HCT116 (cell line): ENCODE data around the gene HCST.

Source experiments
- CEBPB ChIP-seq: IDR thresholded peaks from 2 replicates; pipeline ENCODE4 v1.6.1; 2012; ENCODE audit warnings: low read depth
- CTCF ChIP-seq, 3 experiments: fragments of 200-600 bp in 1 of 3; sonication (generic) in 1 of 3; IDR thresholded peaks in 2 of 3; conservative IDR thresholded peaks in 1 of 3; 2 replicates each; pipeline ENCODE4 v1.5.1; 2012 to 2017; ENCODE audit warnings: low read depth in 2 of 3, low read length in 2 of 3, antibody characterized with exemption in 1 of 3, borderline replicate concordance in 1 of 3, control low read depth in 1 of 3, mild to moderate bottlenecking in 1 of 3, mixed read lengths in 1 of 3, mixed run types in 1 of 3, moderate library complexity in 1 of 3; ENCODE audit not compliant: insufficient read depth in 1 of 3
- EGR1 ChIP-seq: IDR thresholded peaks from 2 replicates; pipeline ENCODE4 v1.6.1; 2012; ENCODE audit warnings: low read depth
- ELF1 ChIP-seq: IDR thresholded peaks from 2 replicates; pipeline ENCODE4 v1.6.1; 2012; ENCODE audit warnings: low read depth, borderline replicate concordance
- EZH2 ChIP-seq: fragments of 200-600 bp; sonication (generic); IDR thresholded peaks from 2 replicates; pipeline ENCODE4 v1.6.1; 2017; ENCODE audit warnings: antibody characterized with exemption, mixed run types
- JUND ChIP-seq: IDR thresholded peaks from 2 replicates; pipeline ENCODE4 v1.6.1; 2012
- MAX ChIP-seq: IDR thresholded peaks from 2 replicates; pipeline ENCODE4 v1.6.1; 2012
- POLR2A ChIP-seq: IDR thresholded peaks from 2 replicates; pipeline ENCODE4 v1.7.0; 2011; ENCODE audit warnings: borderline replicate concordance; ENCODE audit not compliant: insufficient read depth, insufficient read length; ENCODE audit errors: extremely low read depth
- POLR2AphosphoS5 ChIP-seq: IDR thresholded peaks from 2 replicates; pipeline ENCODE4 v1.6.1; 2011; ENCODE audit warnings: mild to moderate bottlenecking, low read depth, low read length, moderate library complexity
- RAD21 ChIP-seq: IDR thresholded peaks from 2 replicates; pipeline ENCODE4 v1.6.1; 2012; ENCODE audit warnings: low read depth, mild to moderate bottlenecking
- SIN3A ChIP-seq: IDR thresholded peaks from 2 replicates; pipeline ENCODE4 v1.6.1; 2012; ENCODE audit warnings: low read depth
- TCF7L2 ChIP-seq: IDR thresholded peaks from 2 replicates; pipeline ENCODE4 v1.7.0; 2011; ENCODE audit warnings: borderline replicate concordance, inconsistent platforms; ENCODE audit not compliant: insufficient read depth, insufficient read length; ENCODE audit errors: extremely low read depth
- ZNF274 ChIP-seq: fragments of 200-500 bp; sonication (Bioruptor generic); IDR thresholded peaks from 2 replicates; pipeline ENCODE4 v1.6.1; 2014; ENCODE audit warnings: mild to moderate bottlenecking, low read depth, low read length, inconsistent platforms

GRCh38 chr19:35860436-35860817, 41.9 kb upstream of the HCST start:
- TF ChIP-seq EZH2 (no peak), CTCF (IDR thresholded peaks at IDR 0.05 in 2 of 3, conservative IDR thresholded peaks at IDR 0.05 in 1 of 3; ENCODE audit: borderline replicate concordance in 1 of 3, insufficient read depth in 1 of 3, low read depth in 2 of 3, low read length in 2 of 3) (no peak), TCF7L2 (no peak), EGR1 (no peak), MAX (no peak), CEBPB (no peak), ELF1 (no peak), ZNF274 (no peak), POLR2A (no peak), POLR2AphosphoS5 (no peak), RAD21 (no peak), SIN3A (no peak), JUND (no peak)
